Astrocyte (in vitro differentiated cells and primary cell): Measurements from ENCODE around the gene COQ8A. TPM values are rescaled to one million over a fixed set of nuclear protein-coding genes. Genes with fewer than 3 reads are reported as not detected.

Source experiments
- DNase-seq: peaks from one replicate; pipeline ENCODE4 v3.0.0-alpha.2; 2010; ENCODE audit warnings: low read depth
- FAIRE-seq: peaks from 2 replicates; lab custom pipeline; 2011; peaks lifted over from hg19 to GRCh38; lab: Jason Lieb, UNC
- H2AFZ ChIP-seq: 2 replicates; pipeline ENCODE4 v1.6.0; 2012; ENCODE audit warnings: low read depth, low read length, inconsistent platforms
- H3K27ac ChIP-seq: 2 replicates; pipeline ENCODE4 v1.5.1; 2011; ENCODE audit warnings: low read depth, low read length, inconsistent platforms
- H3K27me3 ChIP-seq: 2 replicates; pipeline ENCODE4 v1.6.0; 2011; ENCODE audit warnings: low read length, inconsistent platforms; ENCODE audit not compliant: insufficient read depth
- H3K36me3 ChIP-seq: 2 replicates; pipeline ENCODE4 v1.5.1; 2011; ENCODE audit warnings: low read length, inconsistent platforms; ENCODE audit not compliant: insufficient read depth
- H3K4me1 ChIP-seq: 2 replicates; pipeline ENCODE4 v1.5.1; 2011; ENCODE audit warnings: low read length, inconsistent platforms; ENCODE audit not compliant: insufficient read depth
- H3K4me2 ChIP-seq: 2 replicates; pipeline ENCODE4 v1.6.0; 2012; ENCODE audit warnings: low read length, inconsistent platforms
- H3K4me3 ChIP-seq: 2 replicates; pipeline ENCODE4 v1.5.1; 2011; ENCODE audit warnings: low read depth, mild to moderate bottlenecking, low read length, inconsistent platforms; ENCODE audit not compliant: insufficient read depth
- H3K79me2 ChIP-seq: 2 replicates; pipeline ENCODE4 v1.6.0; 2012; ENCODE audit warnings: mild to moderate bottlenecking, low read length, inconsistent platforms; ENCODE audit not compliant: insufficient read depth
- H3K9ac ChIP-seq: 2 replicates; pipeline ENCODE4 v1.6.0; 2012; ENCODE audit warnings: mild to moderate bottlenecking, low read length, inconsistent platforms
- H3K9me3 ChIP-seq: 2 replicates; pipeline ENCODE4 v1.5.1; 2012; ENCODE audit warnings: low read depth, mild to moderate bottlenecking, low read length, inconsistent platforms; ENCODE audit not compliant: insufficient read depth
- H4K20me1 ChIP-seq: 2 replicates; pipeline ENCODE4 v1.6.0; 2012; ENCODE audit warnings: low read length, inconsistent platforms; ENCODE audit not compliant: insufficient read depth
- H3K27ac Mint-ChIP-seq: one replicate; pipeline ENCODE4 v1.8.0; 2021; ENCODE audit warnings: mild to moderate bottlenecking, mixed read lengths; ENCODE audit not compliant: unreplicated experiment
- H3K27me3 Mint-ChIP-seq: one replicate; pipeline ENCODE4 v1.8.0; 2021; ENCODE audit warnings: low read depth, mixed read lengths; ENCODE audit not compliant: unreplicated experiment
- H3K36me3 Mint-ChIP-seq: one replicate; pipeline ENCODE4 v1.8.0; 2021; ENCODE audit warnings: low read depth, mixed read lengths; ENCODE audit not compliant: unreplicated experiment
- H3K4me1 Mint-ChIP-seq: one replicate; pipeline ENCODE4 v1.8.0; 2021; ENCODE audit warnings: low read depth, mixed read lengths; ENCODE audit not compliant: unreplicated experiment
- H3K4me3 Mint-ChIP-seq: one replicate; pipeline ENCODE4 v1.8.0; 2021; ENCODE audit warnings: mild to moderate bottlenecking, moderate library complexity, mixed read lengths; ENCODE audit not compliant: unreplicated experiment
- H3K9me3 Mint-ChIP-seq: one replicate; pipeline ENCODE4 v1.8.0; 2021; ENCODE audit warnings: mild to moderate bottlenecking, mixed read lengths; ENCODE audit not compliant: unreplicated experiment
- CTCF ChIP-seq: IDR thresholded peaks from 2 replicates; pipeline ENCODE4 v1.5.1; 2011; ENCODE audit warnings: low read depth, mild to moderate bottlenecking, inconsistent platforms, low read length, moderate library complexity; ENCODE audit not compliant: insufficient read depth
- EZH2 ChIP-seq: IDR thresholded peaks from 2 replicates; pipeline ENCODE4 v1.6.1; 2012; ENCODE audit warnings: mild to moderate bottlenecking, low read length, inconsistent platforms; ENCODE audit not compliant: insufficient read depth
- total RNA-seq: library from RNA; stranded (reverse); gene quantifications from 2 replicates; pipeline ENCODE4 v1.2.1, GENCODE V29; 2021

The COQ8A gene
- total RNA-seq, 1 donor from 2014 or later: 8.2 TPM

GRCh38 chr1:226980565-226981385, 40.7 kb downstream of the COQ8A start:
- Histone ChIP-seq H3K4me2 (no peak overlapping the region), H3K27me3 (no peaks in the 10 kb centered on the region), H4K20me1 (no peaks in the 10 kb centered on the region), H3K79me2 (no peaks in the 10 kb centered on the region), H3K36me3 (no peaks in the 10 kb centered on the region), H2AFZ (no peak overlapping the region), H3K9me3 (no peaks in the 10 kb centered on the region), H3K4me3 (no peak overlapping the region), H3K4me1 (no peaks in the 10 kb centered on the region), H3K27ac (no peak overlapping the region), H3K9ac (no peak overlapping the region)
- TF ChIP-seq EZH2 (no peak), CTCF (no peak)
- H3K9me3 Mint-ChIP-seq: no peaks in the 10 kb centered on the region
- no peak overlapping the region for H3K4me3 Mint-ChIP-seq
- FAIRE-seq: no peak
- DNase-seq: no peak
- peaks cover 1% of the 10 kb centered on the region for H3K36me3 Mint-ChIP-seq
- no peaks in the 10 kb centered on the region for H3K4me1 Mint-ChIP-seq
- H3K27ac Mint-ChIP-seq: no peak overlapping the region
- H3K27me3 Mint-ChIP-seq: no peaks in the 10 kb centered on the region

GRCh38 chr1:226981386-226981817, 41.3 kb downstream of the COQ8A start:
- H3K27ac Mint-ChIP-seq: no peak overlapping the region
- no peaks in the 10 kb centered on the region for H3K9me3 ChIP-seq
- no peak overlapping the region for H3K4me3 Mint-ChIP-seq
- H3K79me2 ChIP-seq: no peaks in the 10 kb centered on the region
- H3K9me3 Mint-ChIP-seq: no peaks in the 10 kb centered on the region
- no peak overlapping the region for H2AFZ ChIP-seq
- no peaks in the 10 kb centered on the region for H3K4me1 ChIP-seq
- no peaks in the 10 kb centered on the region for H3K27me3 ChIP-seq
- TF ChIP-seq EZH2 (no peak), CTCF (no peak)
- H3K36me3 ChIP-seq: no peaks in the 10 kb centered on the region
- no peaks in the 10 kb centered on the region for H3K4me1 Mint-ChIP-seq
- peaks cover 6% of the 10 kb centered on the region for H3K36me3 Mint-ChIP-seq
- no peak overlapping the region for H3K27ac ChIP-seq
- H3K27me3 Mint-ChIP-seq: no peaks in the 10 kb centered on the region
- H3K4me2 ChIP-seq: no peak overlapping the region
- no peaks in the 10 kb centered on the region for H4K20me1 ChIP-seq
- H3K4me3 ChIP-seq: no peak overlapping the region
- FAIRE-seq: no peak
- DNase-seq: no peak
- H3K9ac ChIP-seq: no peak overlapping the region

DNA sequence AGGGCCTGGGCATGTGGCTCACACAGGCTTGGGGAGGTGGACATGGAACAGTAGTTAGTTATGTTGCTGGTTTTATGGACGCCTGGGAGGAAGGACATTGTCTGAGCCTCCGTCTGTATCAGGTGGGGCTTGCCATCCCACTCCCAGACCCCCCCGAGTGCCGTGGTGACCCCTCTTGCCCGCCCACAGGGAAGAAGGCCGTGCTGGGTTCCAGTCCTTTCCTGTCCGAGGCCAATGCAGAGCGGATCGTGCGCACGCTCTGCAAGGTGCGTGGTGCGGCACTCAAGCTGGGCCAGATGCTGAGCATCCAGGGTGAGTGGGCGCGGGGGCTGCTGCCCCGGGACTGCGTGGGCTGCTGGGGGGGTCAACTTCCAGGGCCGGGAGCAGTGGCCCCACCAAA, 41.7 kb downstream of the COQ8A start:
- Histone ChIP-seq H2AFZ (no peak overlapping the region), H4K20me1 (no peaks in the 10 kb centered on the region), H3K9ac (no peak overlapping the region), H3K27me3 (no peaks in the 10 kb centered on the region), H3K4me1 (no peaks in the 10 kb centered on the region), H3K9me3 (no peaks in the 10 kb centered on the region), H3K4me2 (no peak overlapping the region), H3K4me3 (no peak overlapping the region), H3K27ac (no peak overlapping the region), H3K36me3 (no peaks in the 10 kb centered on the region), H3K79me2 (no peaks in the 10 kb centered on the region)
- no peaks in the 10 kb centered on the region for H3K4me1 Mint-ChIP-seq
- peaks cover 5% of the 10 kb centered on the region for H3K36me3 Mint-ChIP-seq
- TF ChIP-seq EZH2 (no peak), CTCF (no peak)
- H3K9me3 Mint-ChIP-seq: no peaks in the 10 kb centered on the region
- no peak overlapping the region for H3K4me3 Mint-ChIP-seq
- DNase-seq (no peak), FAIRE-seq (no peak)
- H3K27ac Mint-ChIP-seq: no peak overlapping the region
- H3K27me3 Mint-ChIP-seq: no peaks in the 10 kb centered on the region
